GM21786 (cell line): ENCODE measurements around the gene GBA2.

Experiments used
- ATAC-seq: cut with Tn5 transposase; IDR thresholded peaks from one replicate; pipeline ENCODE4 v1.9.1; 2021; ENCODE audit not compliant: unreplicated experiment

Gene GBA2

DNA sequence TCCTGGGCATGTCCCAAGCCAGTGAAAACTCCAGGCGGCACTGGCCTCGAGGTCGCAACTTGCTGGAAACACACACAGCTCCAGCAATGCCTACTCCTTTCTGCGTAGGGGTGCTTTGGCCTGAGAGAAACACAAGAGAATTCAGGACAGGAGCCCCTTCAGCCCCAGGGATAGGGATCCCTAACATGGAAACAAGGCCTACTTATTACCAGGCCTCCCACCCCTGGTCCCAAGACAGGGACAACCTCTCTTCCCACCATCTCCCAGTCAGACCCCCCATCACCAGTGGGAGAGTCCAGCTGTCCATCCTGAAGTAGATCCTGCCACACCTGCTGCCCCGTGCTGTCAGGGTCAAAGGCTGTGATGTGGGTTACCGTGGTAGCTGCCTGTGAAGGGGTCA is 8.8 kb downstream of the GBA2 start:
- no peak for ATAC-seq

DNA sequence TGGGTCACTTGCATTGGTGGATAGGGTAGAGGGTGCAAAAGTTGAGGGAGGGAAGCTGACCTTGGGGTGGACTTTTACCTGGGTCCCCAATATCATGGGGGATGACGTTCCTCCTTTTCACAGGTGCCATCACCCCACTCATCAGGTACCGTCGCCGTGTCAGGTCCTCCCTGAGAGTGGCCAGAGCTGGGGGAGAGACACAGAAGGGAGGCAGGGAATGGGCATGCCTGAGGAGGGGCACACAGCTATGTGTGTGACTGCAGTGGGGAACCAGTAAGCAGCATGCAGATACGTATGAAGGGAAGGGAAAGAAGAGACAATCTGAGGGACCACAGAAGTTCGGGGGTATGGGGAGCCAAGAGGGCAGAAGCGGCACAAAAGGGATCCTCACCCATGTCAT is 10.1 kb downstream of the GBA2 start:
- ATAC-seq, result no peak

DNA sequence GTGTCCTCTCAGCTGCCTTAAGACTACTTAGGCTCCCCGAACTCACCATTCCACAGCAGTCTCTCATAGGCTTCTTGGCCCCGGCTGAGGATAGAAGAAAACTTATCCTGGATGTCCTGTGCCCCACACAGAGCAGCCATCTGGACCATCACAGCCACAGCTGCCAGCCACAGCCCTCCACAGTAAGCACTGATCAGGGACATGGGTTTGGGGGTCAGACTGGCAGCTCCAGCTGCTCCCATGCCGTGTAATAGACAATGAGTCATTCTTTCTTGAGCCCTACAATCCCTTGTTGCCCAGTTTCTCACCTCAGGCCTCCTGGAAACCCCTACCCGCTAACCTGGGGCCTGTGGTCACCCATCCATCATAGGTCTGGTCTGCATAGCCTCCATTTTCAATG is 10.8 kb downstream of the GBA2 start:
- ATAC-seq, result no peak

DNA sequence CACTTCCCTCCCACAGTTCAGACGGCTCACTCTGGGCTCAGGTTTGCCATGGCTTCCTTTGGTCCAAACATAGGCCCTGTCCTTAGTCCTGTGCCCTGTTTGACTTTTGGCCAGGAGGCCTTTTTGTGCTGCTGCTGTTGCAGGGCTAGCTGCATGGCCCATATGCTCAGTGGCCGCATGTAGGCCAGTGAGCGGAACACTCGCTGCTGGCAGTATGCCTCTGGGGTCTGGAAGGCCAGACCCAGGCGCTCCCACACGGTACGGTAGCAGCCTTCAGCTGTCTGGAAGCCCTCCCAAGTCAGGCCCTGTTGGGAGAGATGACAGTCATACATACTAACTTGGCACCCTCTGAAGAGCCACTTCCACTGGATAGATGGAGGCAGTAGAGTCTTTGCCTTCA is 11.9 kb downstream of the GBA2 start:
- ATAC-seq, result no peak

DNA sequence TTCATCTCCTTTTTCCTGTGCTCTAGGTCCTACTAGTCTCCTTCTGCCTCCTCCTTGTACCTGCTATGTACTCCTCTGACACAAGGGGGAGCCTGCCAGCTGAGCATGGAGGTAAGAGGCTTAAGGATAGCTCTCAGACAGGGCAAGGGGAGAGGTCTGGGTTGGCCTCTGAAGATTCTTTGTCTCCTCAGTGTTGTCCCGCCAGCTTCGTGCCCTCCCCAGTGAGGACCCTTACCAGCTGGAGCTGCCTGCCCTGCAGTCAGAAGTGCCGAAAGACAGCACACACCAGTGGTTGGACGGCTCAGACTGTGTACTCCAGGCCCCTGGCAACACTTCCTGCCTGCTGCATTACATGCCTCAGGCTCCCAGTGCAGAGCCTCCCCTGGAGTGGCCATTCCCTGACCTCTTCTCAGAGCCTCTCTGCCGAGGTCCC is 12.8 kb downstream of the GBA2 start:
- no peak for ATAC-seq

DNA sequence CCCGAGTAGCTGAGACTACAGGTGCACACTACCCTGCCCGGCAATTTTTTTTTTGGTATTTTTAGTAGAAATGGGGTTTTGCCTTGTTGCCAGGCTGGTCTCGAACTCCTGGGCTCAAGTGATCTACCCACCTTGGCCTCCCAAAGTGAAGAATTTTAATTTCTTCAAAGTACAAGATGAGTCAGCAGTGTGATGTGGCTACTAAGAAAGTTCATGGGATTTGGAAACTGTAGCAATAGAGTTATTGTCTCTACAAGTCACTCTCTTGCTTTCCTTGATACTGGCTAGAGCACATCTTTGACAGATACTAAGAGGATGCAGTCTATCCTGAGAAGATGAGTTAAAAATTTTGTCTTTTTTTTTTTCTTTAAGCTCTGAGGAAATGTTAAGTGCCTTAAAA is 14.9 kb downstream of the GBA2 start:
- no peak for ATAC-seq

DNA sequence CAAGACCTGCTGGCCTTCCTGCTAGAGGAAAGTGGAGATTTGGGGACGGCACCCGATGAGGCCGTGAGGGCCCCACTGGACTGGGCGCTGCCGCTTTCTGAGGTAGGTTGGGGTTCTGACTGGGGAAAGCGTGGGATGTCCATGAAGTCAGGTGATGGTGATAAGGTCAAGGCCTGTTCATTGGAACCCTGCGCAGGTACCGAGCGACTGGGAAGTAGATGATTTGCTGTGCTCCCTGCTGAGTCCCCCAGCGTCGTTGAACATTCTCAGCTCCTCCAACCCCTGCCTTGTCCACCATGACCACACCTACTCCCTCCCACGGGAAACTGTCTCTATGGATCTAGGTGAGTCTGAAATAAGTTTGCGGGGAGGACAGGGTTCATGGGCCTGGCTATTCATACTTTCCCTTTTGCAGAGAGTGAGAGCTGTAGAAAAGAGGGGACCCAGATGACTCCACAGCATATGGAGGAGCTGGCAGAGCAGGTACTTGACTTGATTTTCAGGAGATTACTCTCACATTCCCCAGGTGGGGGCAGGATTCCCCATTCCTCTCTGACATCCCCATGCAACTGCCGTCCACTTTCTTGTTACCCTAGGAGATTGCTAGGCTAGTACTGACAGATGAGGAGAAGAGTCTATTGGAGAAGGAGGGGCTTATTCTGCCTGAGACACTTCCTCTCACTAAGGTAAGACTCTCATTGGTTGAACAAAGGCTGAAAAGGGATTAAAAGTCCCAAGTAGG is 16.1 kb downstream of the GBA2 start:
- no peak for ATAC-seq

DNA sequence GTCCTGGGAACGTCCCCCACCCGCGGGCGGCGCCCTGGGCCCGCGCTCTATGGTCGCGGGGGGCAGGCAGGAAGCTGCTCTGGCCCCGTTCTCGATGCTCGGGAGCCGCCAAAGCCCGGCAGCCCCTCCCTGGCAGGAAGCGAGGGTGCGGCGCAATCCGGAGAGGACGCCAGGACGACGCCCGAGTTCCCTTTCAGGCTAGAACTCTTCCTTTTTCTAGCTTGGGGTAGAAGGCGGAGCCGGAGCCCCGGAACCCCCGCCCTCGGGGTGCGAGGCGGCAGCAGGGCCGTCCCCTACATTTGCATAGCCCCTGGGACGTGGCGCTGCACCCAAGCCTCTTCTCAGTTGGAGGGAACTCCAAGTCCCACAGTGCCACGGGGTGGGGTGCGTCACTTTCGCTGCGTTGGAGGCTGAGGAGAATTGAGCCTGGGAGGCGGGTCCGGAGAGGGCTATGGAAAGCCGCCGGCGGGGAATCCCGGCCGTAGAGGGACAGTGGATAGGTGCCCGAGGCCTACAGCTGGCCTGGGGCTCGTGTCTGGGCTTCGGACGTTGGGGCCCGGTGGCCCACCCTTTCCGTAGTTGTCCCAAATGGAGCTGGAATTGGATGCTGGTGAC is 16.7 kb downstream of the GBA2 start, which contains the start of the genes CREB3 and TLN1:
Gene CREB3, plus strand, starts transcription at position 482 of the 615 bp plus-strand sequence. Its CDS starts 107 bp downstream, at position 589.
Gene TLN1, minus strand, starts transcription at position 11 of the 615 bp plus-strand sequence. CDS start 6,501 bp downstream, outside the sequence.
- peak; percentile 78 for ATAC-seq

DNA sequence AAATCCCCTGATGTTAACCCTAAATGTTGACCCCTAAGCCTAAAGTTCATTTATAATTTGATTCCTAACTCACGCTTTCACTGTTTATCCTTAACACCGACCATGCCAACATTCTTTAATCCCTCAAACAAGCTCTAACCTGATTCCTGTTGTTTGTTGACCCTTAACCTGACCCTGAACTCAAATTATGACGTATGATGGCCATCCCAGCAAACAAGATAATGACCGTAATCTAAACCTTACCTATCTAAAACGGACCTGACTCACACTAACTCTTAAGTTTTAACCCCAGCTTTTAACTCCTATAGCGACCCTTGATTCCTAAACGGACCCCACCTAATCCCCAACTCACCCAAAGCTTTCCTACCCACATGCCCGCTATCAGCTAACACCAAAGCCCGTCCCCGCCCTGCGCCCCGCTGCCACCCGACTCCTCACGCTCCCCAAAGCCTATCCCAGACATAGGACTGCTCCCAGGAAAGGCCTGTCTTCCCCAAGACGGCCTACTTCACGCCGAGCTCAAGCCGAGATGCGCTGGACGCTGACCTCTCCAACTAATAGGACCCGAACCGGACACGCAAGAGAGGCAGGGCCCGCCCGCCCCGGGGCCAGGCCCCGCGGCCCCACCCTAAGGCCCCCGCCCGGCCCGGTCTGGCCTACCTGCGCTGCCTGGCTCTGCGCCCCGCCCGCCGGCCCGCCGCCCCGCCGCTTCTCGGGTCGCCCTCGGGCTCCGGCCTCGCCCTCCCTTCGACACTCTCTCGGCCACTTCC is 17.4 kb downstream of the GBA2 start:
- no peak for ATAC-seq

DNA sequence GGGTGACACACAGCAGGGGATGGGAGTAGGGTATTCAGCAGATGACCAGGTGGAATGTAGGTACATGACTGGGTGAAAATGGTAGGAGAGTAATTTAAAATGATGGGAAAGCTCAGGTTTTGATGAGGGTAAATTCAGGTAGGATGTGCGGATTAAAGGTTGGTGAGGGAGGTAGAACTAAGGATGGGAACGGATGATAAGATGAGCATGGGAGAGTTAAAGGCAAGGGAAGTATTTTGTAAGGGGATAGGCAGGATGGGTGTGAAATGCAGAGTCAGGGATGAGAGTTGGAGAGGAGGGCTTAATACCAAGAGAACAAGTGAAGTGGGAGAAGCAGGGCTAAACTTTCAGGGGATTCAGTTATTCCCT is 18.6 kb downstream of the GBA2 start:
- no peak for ATAC-seq

DNA sequence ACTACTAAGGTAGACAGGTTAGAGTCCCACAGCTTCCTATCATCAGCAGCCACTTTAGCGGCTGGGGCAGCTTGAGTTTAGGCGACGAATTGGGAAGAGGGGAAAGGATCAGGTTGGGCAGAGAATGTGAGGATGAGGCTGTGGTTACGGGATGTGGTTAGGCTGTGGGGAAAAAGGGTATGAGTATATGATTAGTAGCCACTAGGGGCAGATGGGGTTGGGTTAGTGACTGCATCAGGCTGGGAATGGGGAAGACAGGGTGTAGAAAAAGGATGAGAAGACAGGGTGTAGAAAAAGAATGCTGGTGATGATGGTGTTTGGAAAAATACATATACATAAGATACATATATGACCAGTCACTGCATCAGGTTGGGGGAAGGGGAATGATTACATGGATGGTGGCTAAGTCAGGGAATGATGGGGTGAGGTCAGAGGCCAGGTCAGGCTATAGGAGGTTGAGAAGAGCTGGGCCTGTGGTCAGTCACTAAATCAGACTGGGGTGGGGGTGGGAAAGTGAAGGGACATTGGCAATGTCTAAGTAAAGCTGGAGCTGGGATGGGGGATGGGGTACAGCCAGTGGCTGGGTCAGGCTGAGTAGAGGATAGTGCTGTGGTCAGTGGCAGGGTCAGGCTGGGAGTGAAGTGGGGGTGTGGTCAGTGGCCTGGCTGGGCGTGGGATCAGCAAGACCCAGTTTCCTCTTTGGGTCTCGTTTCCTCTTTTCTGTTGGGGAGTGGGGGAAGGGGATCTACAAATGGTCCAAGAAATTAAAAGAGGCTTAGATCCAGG is 19.1 kb downstream of the GBA2 start:
- no peak for ATAC-seq

DNA sequence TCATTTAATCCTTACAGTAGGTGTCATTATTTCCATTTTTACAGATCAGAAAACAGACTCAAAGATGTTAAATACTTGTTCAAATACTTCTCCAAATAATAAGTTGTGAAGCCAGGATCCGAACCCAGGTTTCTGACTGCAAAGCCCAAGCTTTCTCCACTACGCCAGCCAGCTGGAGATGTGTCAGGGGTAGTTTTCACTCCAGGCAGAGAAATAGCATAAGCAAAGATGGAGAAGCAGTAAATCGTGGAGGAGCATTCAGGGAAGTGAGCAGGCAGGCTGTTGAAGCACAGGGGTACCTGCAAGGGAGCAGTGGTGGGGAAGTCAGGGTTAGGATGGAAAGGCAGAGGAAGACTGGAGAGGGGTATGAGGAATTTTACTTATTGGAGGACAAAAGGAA is 19.9 kb downstream of the GBA2 start:
- no peak for ATAC-seq

DNA sequence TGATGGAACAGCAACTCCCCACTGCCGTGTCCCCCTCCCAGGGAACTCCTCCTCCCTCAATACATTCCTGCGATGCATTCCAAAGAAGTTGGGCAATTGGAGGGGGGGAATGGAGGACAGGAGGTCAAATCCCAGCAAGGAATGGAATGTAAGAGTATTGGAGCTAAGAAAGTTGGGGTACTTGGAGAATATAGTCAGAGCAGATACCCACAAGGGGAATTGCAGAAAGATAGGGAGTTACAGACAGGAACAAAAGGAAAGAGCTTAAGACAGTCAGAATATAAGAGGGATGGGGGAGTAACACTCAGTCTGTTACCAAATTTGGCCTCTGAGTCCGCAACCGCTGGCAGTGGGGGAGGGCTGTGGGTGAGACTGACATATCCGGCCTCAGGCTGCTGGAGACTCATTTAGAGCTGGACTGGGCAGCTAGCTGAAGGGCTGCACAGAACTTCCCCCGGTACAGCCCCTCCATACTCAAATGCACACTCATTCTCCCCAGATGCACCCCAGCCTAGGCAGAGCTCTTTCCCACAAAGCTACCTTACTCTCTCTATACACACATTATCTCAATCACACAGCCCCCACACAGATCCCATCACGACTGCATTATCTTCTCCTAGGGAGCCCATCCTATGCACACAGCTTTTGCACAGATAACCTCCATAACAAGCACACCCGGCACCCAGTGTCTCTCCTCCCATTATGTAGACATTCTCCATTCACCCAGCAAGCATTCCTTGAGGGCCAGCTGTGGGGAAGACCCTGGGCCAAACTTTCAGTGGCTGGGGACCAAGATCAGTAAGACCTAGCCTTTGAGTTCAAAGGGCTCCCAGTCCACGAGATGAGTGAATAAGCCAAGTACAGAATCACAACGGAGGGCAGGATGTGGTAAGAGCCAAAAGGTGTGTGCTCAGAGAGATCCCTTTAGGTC is 20.7 kb downstream of the GBA2 start:
- ATAC-seq, result peak; percentile 19

DNA sequence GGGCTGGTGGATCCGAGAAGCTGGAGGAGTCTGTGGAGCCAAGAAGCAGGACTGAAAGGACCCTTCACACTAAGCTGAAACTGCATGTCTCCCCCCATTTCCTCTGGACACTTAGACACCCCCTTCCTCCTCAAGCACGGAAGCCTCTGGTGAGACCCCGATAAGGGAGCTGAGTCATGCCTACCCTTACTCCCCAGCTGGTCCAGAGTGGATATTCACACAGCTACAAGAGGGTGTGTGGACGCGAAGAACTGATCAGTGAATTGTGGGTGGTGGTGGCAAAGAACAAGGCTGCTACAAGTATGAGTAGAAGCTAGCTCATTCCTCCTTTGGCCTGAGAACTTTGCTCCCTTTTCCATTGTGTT is 21.4 kb downstream of the GBA2 start:
- ATAC-seq, result no peak

DNA sequence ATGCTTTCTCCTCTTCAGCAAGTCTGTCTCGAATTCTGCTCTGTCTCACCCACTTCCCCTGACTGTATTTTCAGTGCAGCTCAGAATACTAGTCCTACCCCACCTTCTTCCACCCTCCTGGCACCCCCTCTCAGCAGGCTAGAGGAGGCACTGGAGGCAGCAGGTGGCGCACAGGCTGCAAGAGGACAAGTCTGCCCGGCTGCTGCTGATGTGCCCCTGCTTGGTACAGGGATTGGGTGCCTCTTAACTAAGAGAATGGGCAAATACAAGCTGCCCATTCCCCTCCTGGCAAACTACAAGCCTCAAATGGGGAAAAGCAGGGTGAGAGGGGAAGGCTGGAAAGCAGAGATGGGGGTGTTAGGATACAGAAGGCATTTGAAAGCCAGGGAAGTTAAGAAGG is 22.1 kb downstream of the GBA2 start:
- peak; percentile 43 for ATAC-seq

DNA sequence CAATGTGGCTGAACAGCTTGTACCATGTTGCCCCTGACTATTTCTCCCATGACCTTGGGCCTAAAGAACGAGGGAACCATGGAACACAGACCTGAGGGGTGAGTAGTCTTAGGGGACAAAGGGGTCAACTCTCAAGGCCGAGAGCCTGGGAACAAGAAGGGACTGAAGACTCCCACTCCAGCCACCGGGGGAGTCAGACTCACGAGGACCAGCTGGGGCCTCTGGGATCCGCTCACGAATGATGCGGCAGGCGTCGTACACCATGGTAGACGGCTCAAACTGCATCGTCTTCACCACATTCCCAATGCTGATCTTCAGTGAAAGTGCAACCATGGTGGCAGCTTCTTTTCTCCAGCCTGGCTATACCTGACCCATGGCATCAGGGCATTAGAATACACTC is 23.7 kb downstream of the GBA2 start:
- no peak for ATAC-seq

DNA sequence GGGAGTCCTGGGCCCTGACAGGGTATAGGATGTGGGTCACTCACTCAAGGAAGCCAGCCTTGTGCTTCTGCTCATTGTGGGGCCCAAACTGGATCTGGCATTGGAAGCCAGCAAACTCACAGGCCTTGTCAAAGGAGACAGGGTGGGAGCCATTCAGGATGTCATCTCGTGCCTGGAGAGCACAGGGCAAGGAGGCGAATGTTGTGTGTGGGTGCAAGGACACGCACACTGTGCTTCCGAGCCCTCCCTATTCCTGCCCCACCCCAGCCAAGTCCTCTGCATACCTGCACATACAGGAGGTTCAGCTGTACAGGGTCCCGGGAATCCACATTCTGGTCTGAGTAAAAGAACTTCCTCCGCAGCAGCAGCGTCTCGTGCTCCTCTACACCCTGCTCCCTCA is 25.1 kb downstream of the GBA2 start:
- ATAC-seq, result no peak

DNA sequence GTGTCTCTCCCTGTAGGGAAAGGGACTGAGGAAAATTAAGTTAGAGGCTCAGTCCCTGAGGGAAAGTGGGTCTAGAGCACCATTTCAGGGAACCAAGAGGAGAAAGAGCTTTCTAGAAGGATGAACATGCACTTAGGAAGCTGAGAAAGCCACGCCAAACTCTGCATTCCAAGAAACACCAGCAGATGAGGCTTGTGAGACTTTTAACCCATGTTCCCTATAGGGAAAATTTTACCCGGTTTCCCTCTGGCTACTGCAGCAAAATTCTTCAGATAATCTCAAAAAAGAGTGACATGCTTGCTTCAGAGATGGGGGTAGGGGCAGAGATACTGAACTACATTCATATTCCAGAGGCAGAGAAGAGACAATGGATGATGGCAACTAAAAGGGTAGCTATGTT is 25.6 kb downstream of the GBA2 start:
- no peak for ATAC-seq

DNA sequence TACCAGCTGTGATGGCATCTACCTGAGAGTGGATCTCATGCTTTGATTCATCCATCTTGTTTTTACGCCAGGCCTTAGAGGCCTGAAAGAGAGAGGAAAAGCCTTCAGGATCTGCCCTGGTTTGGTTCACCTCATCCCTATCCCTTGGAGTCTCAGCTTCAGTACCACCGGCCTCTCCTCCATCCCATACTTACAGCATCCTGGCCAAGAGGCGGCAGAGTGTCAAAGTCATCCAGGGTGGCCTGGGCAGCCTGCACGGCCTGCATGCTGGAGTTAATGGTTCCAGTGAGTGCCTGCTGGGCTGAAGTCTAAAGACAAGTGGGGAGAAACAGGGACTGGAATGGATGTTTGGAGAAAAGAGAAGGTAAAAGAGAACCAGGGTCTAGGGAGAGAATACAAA is 29.5 kb downstream of the GBA2 start:
- ATAC-seq, result no peak
